Measurements from ENCODE around the gene CP.

The CP gene

GRCh38 chr3:149195221-149195620, 26.4 kb downstream of the CP start:
- Histone ChIP-seq H4K20me1 (ENCODE audit: insufficient read depth, low read length) (no peaks in the 10 kb centered on the region), H2AFZ (ENCODE audit: low read length) (no peak overlapping the region), H3K79me2 (ENCODE audit: insufficient read depth, low read length) (no peaks in the 10 kb centered on the region), H3K9me2 (ENCODE audit: low read depth, low read length) (no peaks in the 10 kb centered on the region), H3K4me1 (ENCODE audit: insufficient read depth, low read length, severe bottlenecking) (no peaks in the 10 kb centered on the region), H3F3A (ENCODE audit: insufficient read depth, low read length) (no peaks in the 10 kb centered on the region), H3K27me3 (ENCODE audit: insufficient read depth, low read length) (no peaks in the 10 kb centered on the region), H3K9ac (ENCODE audit: low read length) (no peak overlapping the region), H3K27ac (ENCODE audit: low read depth, low read length, poor library complexity, severe bottlenecking) (no peak overlapping the region), H3K4me3 (ENCODE audit: low read depth, low read length, poor library complexity, severe bottlenecking) (no peak overlapping the region), H3K36me3 (ENCODE audit: insufficient read depth, low read length) (no peaks in the 10 kb centered on the region), H3K9me3 (ENCODE audit: low read length) (no peaks in the 10 kb centered on the region), H3K4me2 (ENCODE audit: low read length) (no peak overlapping the region)
- TF ChIP-seq CTCF (IDR thresholded peaks at IDR 0.05; ENCODE audit: low read length) (no peak), EZH2 (IDR thresholded peaks at IDR 0.05; ENCODE audit: borderline replicate concordance, low read length) (no peak)

GRCh38 chr3:149188494-149188893, 33.1 kb downstream of the CP start:
- H4K20me1 ChIP-seq (ENCODE audit: insufficient read depth, low read length) = no peaks in the 10 kb centered on the region
- no peak overlapping the region for H3K27ac ChIP-seq (ENCODE audit: low read depth, low read length, poor library complexity, severe bottlenecking)
- H3K4me2 ChIP-seq (ENCODE audit: low read length) = no peak overlapping the region
- no peak overlapping the region for H2AFZ ChIP-seq (ENCODE audit: low read length)
- H3F3A ChIP-seq (ENCODE audit: insufficient read depth, low read length) = no peaks in the 10 kb centered on the region
- H3K4me1 ChIP-seq (ENCODE audit: insufficient read depth, low read length, severe bottlenecking) = no peaks in the 10 kb centered on the region
- no peaks in the 10 kb centered on the region for H3K9me2 ChIP-seq (ENCODE audit: low read depth, low read length)
- no peak overlapping the region for H3K9ac ChIP-seq (ENCODE audit: low read length)
- H3K36me3 ChIP-seq (ENCODE audit: insufficient read depth, low read length) = no peaks in the 10 kb centered on the region
- no peak for TF ChIP-seq EZH2 (IDR thresholded peaks at IDR 0.05; ENCODE audit: borderline replicate concordance, low read length)
- H3K79me2 ChIP-seq (ENCODE audit: insufficient read depth, low read length) = no peaks in the 10 kb centered on the region
- no peaks in the 10 kb centered on the region for H3K27me3 ChIP-seq (ENCODE audit: insufficient read depth, low read length)
- no peak overlapping the region for H3K4me3 ChIP-seq (ENCODE audit: low read depth, low read length, poor library complexity, severe bottlenecking)
- no peaks in the 10 kb centered on the region for H3K9me3 ChIP-seq (ENCODE audit: low read length)

GRCh38 chr3:149186721-149187120, 34.9 kb downstream of the CP start:
- no peaks in the 10 kb centered on the region for H3K4me1 ChIP-seq (ENCODE audit: insufficient read depth, low read length, severe bottlenecking)
- no peaks in the 10 kb centered on the region for H3K9me3 ChIP-seq (ENCODE audit: low read length)
- H3K27me3 ChIP-seq (ENCODE audit: insufficient read depth, low read length) = no peaks in the 10 kb centered on the region
- no peak for TF ChIP-seq EZH2 (IDR thresholded peaks at IDR 0.05; ENCODE audit: borderline replicate concordance, low read length)
- no peak for TF ChIP-seq CTCF (IDR thresholded peaks at IDR 0.05; ENCODE audit: low read length)
- H3K9me2 ChIP-seq (ENCODE audit: low read depth, low read length) = no peaks in the 10 kb centered on the region
- H3K4me3 ChIP-seq (ENCODE audit: low read depth, low read length, poor library complexity, severe bottlenecking) = no peak overlapping the region
- H3K27ac ChIP-seq (ENCODE audit: low read depth, low read length, poor library complexity, severe bottlenecking) = no peak overlapping the region
- H3F3A ChIP-seq (ENCODE audit: insufficient read depth, low read length) = no peaks in the 10 kb centered on the region
- no peaks in the 10 kb centered on the region for H4K20me1 ChIP-seq (ENCODE audit: insufficient read depth, low read length)
- no peaks in the 10 kb centered on the region for H3K79me2 ChIP-seq (ENCODE audit: insufficient read depth, low read length)
- H3K9ac ChIP-seq (ENCODE audit: low read length) = no peak overlapping the region
- no peaks in the 10 kb centered on the region for H3K36me3 ChIP-seq (ENCODE audit: insufficient read depth, low read length)
- H3K4me2 ChIP-seq (ENCODE audit: low read length) = no peak overlapping the region
- H2AFZ ChIP-seq (ENCODE audit: low read length) = no peak overlapping the region

GRCh38 chr3:149186219-149186618, 35.4 kb downstream of the CP start:
- Histone ChIP-seq H3K4me1 (ENCODE audit: insufficient read depth, low read length, severe bottlenecking) (no peaks in the 10 kb centered on the region), H3K4me3 (ENCODE audit: low read depth, low read length, poor library complexity, severe bottlenecking) (no peak overlapping the region), H3K27me3 (ENCODE audit: insufficient read depth, low read length) (no peaks in the 10 kb centered on the region), H4K20me1 (ENCODE audit: insufficient read depth, low read length) (no peaks in the 10 kb centered on the region), H3K9me3 (ENCODE audit: low read length) (no peaks in the 10 kb centered on the region), H2AFZ (ENCODE audit: low read length) (no peak overlapping the region), H3F3A (ENCODE audit: insufficient read depth, low read length) (no peaks in the 10 kb centered on the region), H3K4me2 (ENCODE audit: low read length) (no peak overlapping the region), H3K9me2 (ENCODE audit: low read depth, low read length) (no peaks in the 10 kb centered on the region), H3K79me2 (ENCODE audit: insufficient read depth, low read length) (no peaks in the 10 kb centered on the region), H3K27ac (ENCODE audit: low read depth, low read length, poor library complexity, severe bottlenecking) (no peak overlapping the region), H3K36me3 (ENCODE audit: insufficient read depth, low read length) (no peaks in the 10 kb centered on the region), H3K9ac (ENCODE audit: low read length) (no peak overlapping the region)
- TF ChIP-seq CTCF (IDR thresholded peaks at IDR 0.05; ENCODE audit: low read length) (no peak), EZH2 (IDR thresholded peaks at IDR 0.05; ENCODE audit: borderline replicate concordance, low read length) (no peak)

Measured in OCI-LY1 (cell line).